A549 (cell line): Measurements from ENCODE around the gene ELL.

Source experiments
- CBX8 ChIP-seq: fragments of 200-600 bp; sonication (generic); IDR thresholded peaks from 2 replicates; pipeline ENCODE4 v1.6.1; 2016
- ELK1 ChIP-seq: fragments of 150-350 bp; IDR thresholded peaks from 2 replicates; pipeline ENCODE4 v1.6.1; 2014; ENCODE audit warnings: low read depth, mild to moderate bottlenecking, low read length
- EP300 ChIP-seq, 2 experiments: fragments of >200 bp; sonication (Bioruptor Twin); formaldehyde crosslinking; IDR thresholded peaks; 2 replicates in 1 of 2; 3 replicates in 1 of 2; pipeline ENCODE4 v1.6.1; 2016 to 2017
- JUN ChIP-seq, 2 experiments: fragments of >200 bp; sonication (Bioruptor Twin); formaldehyde crosslinking; IDR thresholded peaks; 2 replicates in 1 of 2; 3 replicates in 1 of 2; pipeline ENCODE4 v1.6.1; 2016 to 2017
- MAFK ChIP-seq: fragments of 450-650 bp; IDR thresholded peaks from 2 replicates; pipeline ENCODE4 v1.6.1; 2014; ENCODE audit not compliant: partially characterized antibody
- MAZ ChIP-seq: fragments of 150-350 bp; IDR thresholded peaks from 2 replicates; pipeline ENCODE4 v1.6.1; 2014; ENCODE audit warnings: antibody characterized with exemption, low read depth, low read length, borderline replicate concordance
- POLR2A ChIP-seq: IDR thresholded peaks from 2 replicates; pipeline ENCODE4 v1.6.1; 2012; ENCODE audit warnings: mild to moderate bottlenecking, low read length
- SMC3 ChIP-seq: fragments of >200 bp; sonication (Bioruptor Twin); formaldehyde crosslinking; IDR thresholded peaks from 3 replicates; pipeline ENCODE4 v1.6.1; 2018; ENCODE audit warnings: inconsistent platforms
- USF2 ChIP-seq: fragments of 450-650 bp; IDR thresholded peaks from 2 replicates; pipeline ENCODE4 v1.6.1; 2014; ENCODE audit warnings: antibody characterized with exemption
- TF ChIP-seq, protein P1 (sequence below): fragments of >200 bp; sonication (Bioruptor Twin); formaldehyde crosslinking; IDR thresholded peaks from 3 replicates; pipeline ENCODE4 v1.5.1; 2016
- TF ChIP-seq, protein P2 (sequence below): fragments of 250-450 bp; sonication (Bioruptor Pico); IDR thresholded peaks from 2 replicates; pipeline ENCODE4 v1.5.0; 2021; ENCODE audit warnings: mild to moderate bottlenecking, moderate library complexity, borderline replicate concordance
- TF ChIP-seq, protein P3 (sequence below): IDR thresholded peaks from 2 replicates; pipeline ENCODE4 v1.6.1; 2012

DNA sequence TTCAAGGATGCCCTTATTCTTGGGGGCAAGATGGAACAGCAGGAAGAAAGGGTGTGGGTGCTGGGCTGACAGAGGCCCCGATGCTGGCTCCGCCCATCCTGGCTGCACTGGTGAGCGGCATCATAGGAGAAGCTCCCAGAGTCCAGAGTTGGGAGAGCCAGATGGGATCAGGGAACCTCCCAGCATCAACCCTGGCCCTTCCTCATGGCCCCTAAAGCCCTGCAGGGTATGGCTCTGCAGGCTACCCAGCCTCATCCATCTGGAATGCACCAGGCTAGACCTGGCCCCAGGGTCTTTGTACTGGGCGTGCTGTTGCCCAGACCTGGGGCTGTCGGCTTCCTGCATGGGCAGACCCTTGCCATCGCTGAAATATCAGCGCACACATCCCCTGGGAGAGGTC is 7.9 kb upstream of the ELL start:
- TF ChIP-seq ELK1: no peak
- TF ChIP-seq, protein P1, sequence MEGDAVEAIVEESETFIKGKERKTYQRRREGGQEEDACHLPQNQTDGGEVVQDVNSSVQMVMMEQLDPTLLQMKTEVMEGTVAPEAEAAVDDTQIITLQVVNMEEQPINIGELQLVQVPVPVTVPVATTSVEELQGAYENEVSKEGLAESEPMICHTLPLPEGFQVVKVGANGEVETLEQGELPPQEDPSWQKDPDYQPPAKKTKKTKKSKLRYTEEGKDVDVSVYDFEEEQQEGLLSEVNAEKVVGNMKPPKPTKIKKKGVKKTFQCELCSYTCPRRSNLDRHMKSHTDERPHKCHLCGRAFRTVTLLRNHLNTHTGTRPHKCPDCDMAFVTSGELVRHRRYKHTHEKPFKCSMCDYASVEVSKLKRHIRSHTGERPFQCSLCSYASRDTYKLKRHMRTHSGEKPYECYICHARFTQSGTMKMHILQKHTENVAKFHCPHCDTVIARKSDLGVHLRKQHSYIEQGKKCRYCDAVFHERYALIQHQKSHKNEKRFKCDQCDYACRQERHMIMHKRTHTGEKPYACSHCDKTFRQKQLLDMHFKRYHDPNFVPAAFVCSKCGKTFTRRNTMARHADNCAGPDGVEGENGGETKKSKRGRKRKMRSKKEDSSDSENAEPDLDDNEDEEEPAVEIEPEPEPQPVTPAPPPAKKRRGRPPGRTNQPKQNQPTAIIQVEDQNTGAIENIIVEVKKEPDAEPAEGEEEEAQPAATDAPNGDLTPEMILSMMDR: no peak
- TF ChIP-seq CBX8: no peak
- TF ChIP-seq, protein P2, sequence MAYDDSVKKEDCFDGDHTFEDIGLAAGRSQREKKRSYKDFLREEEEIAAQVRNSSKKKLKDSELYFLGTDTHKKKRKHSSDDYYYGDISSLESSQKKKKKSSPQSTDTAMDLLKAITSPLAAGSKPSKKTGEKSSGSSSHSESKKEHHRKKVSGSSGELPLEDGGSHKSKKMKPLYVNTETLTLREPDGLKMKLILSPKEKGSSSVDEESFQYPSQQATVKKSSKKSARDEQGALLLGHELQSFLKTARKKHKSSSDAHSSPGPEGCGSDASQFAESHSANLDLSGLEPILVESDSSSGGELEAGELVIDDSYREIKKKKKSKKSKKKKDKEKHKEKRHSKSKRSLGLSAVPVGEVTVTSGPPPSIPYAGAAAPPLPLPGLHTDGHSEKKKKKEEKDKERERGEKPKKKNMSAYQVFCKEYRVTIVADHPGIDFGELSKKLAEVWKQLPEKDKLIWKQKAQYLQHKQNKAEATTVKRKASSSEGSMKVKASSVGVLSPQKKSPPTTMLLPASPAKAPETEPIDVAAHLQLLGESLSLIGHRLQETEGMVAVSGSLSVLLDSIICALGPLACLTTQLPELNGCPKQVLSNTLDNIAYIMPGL: no peak
- no peak for TF ChIP-seq MAZ
- no peak for TF ChIP-seq POLR2A
- no peak for TF ChIP-seq JUN (IDR thresholded peaks at IDR 0.05)
- no peak for TF ChIP-seq SMC3
- TF ChIP-seq, protein P3, sequence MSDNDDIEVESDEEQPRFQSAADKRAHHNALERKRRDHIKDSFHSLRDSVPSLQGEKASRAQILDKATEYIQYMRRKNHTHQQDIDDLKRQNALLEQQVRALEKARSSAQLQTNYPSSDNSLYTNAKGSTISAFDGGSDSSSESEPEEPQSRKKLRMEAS: no peak
- no peak for TF ChIP-seq USF2
- TF ChIP-seq MAFK: no peak
- TF ChIP-seq EP300 (IDR thresholded peaks at IDR 0.05): no peak
